ENCODE results near the gene MIPOL1. TPM values are rescaled to one million over a fixed set of nuclear protein-coding genes. Genes with fewer than 3 reads are reported as not detected.

MIPOL1 gene
- total and polyA plus RNA-seq, 9 of the 15 experiments (the other 6 are each of a cell fraction or from before 2014, with no cell fraction given), result 6.7 to 21.9 (median 12.4) TPM

- peak; percentile 71; the same call in 1 of the 2 replicates for TF ChIP-seq ZNF174 (CRISPR knock-in tag; IDR thresholded peaks at IDR 0.05)
- peak; percentile 82 to 90 for TF ChIP-seq MAZ (CRISPR knock-in tag; conservative IDR thresholded peaks at IDR 0.05 in 1 of 2, IDR thresholded peaks at IDR 0.05 in 1 of 2)
- no peak for TF ChIP-seq ZMIZ1 (IDR thresholded peaks at IDR 0.05; ENCODE audit: low read depth in 2 of 2, low read length in 2 of 2)
- TF ChIP-seq TARDBP (IDR thresholded peaks at IDR 0.05), result no peak
- TF ChIP-seq MCM3 (IDR thresholded peaks at IDR 0.05), result no peak
- TF ChIP-seq GATA2 (CRISPR knock-in tag; IDR thresholded peaks at IDR 0.05), result no peak
- TF ChIP-seq CREBBP (IDR thresholded peaks at IDR 0.05; ENCODE audit: low read depth, low read length), result no peak
- peak; percentile 95 for TF ChIP-seq ZNF165 (CRISPR knock-in tag; IDR thresholded peaks at IDR 0.05; ENCODE audit: borderline replicate concordance)
- TF ChIP-seq NR2C2 (CRISPR knock-in tag; IDR thresholded peaks at IDR 0.05), result no peak
- peak; percentile 87 for TF ChIP-seq NR2C2 (tag; IDR thresholded peaks at IDR 0.05)
- no peak; the same call in 1 of the 2 replicates for TF ChIP-seq EP400 (IDR thresholded peaks at IDR 0.05)
- peak in 1 of 2 experiments; percentile 13; a peak in 1 of 4 replicates for TF ChIP-seq TBL1XR1 (IDR thresholded peaks at IDR 0.05; ENCODE audit: low read length in 2 of 2)
- no peak for TF ChIP-seq IRF2 (CRISPR knock-in tag; IDR thresholded peaks at IDR 0.05)
- no peak; the same call in 1 of the 2 replicates for TF ChIP-seq MTA1 (IDR thresholded peaks at IDR 0.05; ENCODE audit: borderline replicate concordance)
- no peak for TF ChIP-seq RERE (CRISPR knock-in tag; IDR thresholded peaks at IDR 0.05; ENCODE audit: borderline replicate concordance)
- peak; percentile 97 for TF ChIP-seq DDX20 (tag; IDR thresholded peaks at IDR 0.05; ENCODE audit: low read depth)
- no peak for TF ChIP-seq HNRNPK (IDR thresholded peaks at IDR 0.05; ENCODE audit: low read depth, low read length, poor library complexity, severe bottlenecking)
These were observed 30.3 kb upstream of the MIPOL1 start (continued) for GRCh38 chr14:37167151-37168047.

Data from K562 (cell line).